Liver (tissue), 9 donors: ENCODE data around the gene ELK3. TPM values are rescaled to one million over a fixed set of nuclear protein-coding genes. Genes with fewer than 3 reads are reported as not detected.

Experiments used
- DNase-seq: peaks from one replicate; pipeline ENCODE4 v3.0.0-alpha.2; 2017; ENCODE audit warnings: low spot score
- H3K27ac ChIP-seq, 2 donors: one replicate each; pipeline ENCODE4 v1.7.0; 2013; ENCODE audit warnings: inconsistent platforms in 2 of 2, low read length in 2 of 2, control low read depth in 1 of 2, low read depth in 1 of 2, mild to moderate bottlenecking in 1 of 2
- H3K27me3 ChIP-seq, 4 donors: one replicate each; pipeline versions ENCODE4 v1.6.1 to v1.7.0; 2013; ENCODE audit warnings: low read length in 3 of 4, inconsistent platforms in 1 of 4, mild to moderate bottlenecking in 1 of 4, moderate library complexity in 1 of 4; ENCODE audit not compliant: control insufficient read depth in 4 of 4, insufficient read depth in 4 of 4
- H3K36me3 ChIP-seq, 4 donors: one replicate each; pipeline versions ENCODE4 v1.6.1 to v1.7.0; 2013; ENCODE audit warnings: low read length in 3 of 4, mild to moderate bottlenecking in 3 of 4, low read depth in 1 of 4, moderate library complexity in 1 of 4; ENCODE audit not compliant: control insufficient read depth in 4 of 4, insufficient read depth in 3 of 4
- H3K4me1 ChIP-seq, 4 donors: one replicate each; pipeline versions ENCODE4 v1.6.1 to v1.7.0; 2013; ENCODE audit warnings: low read length in 3 of 4, mild to moderate bottlenecking in 3 of 4, moderate library complexity in 1 of 4; ENCODE audit not compliant: control insufficient read depth in 4 of 4, insufficient read depth in 4 of 4
- H3K4me3 ChIP-seq, 3 donors: one replicate each; pipeline versions ENCODE4 v1.6.1 to v1.7.0; 2013; ENCODE audit warnings: low read length in 3 of 3, control low read depth in 1 of 3, low read depth in 1 of 3, mild to moderate bottlenecking in 1 of 3
- H3K9ac ChIP-seq, 2 donors: one replicate each; pipeline ENCODE4 v1.7.0; 2013; ENCODE audit warnings: low read length in 2 of 2, mild to moderate bottlenecking in 2 of 2, moderate library complexity in 2 of 2, control low read depth in 1 of 2, low read depth in 1 of 2
- H3K9me3 ChIP-seq, 4 donors: one replicate each; pipeline versions ENCODE4 v1.6.1 to v1.7.0; 2013; ENCODE audit warnings: low read length in 3 of 4; ENCODE audit not compliant: control insufficient read depth in 4 of 4
- EGR1 ChIP-seq, 2 donors: IDR thresholded peaks; 2 replicates each; pipeline ENCODE4 v1.6.1; 2016 to 2018; ENCODE audit warnings: antibody characterized with exemption in 2 of 2, low read depth in 2 of 2
- FOXA1 ChIP-seq: IDR thresholded peaks from 2 replicates; pipeline ENCODE4 v1.6.1; 2016; ENCODE audit warnings: antibody characterized with exemption
- HNF4A ChIP-seq, 2 donors: conservative IDR thresholded peaks; 2 replicates each; pipeline ENCODE4 v1.6.1; 2016; ENCODE audit warnings: antibody characterized with exemption in 2 of 2, mild to moderate bottlenecking in 2 of 2
- NR2F2 ChIP-seq: IDR thresholded peaks from 2 replicates; pipeline ENCODE4 v1.6.1; 2016; ENCODE audit warnings: antibody characterized with exemption
- RAD21 ChIP-seq, 2 donors: IDR thresholded peaks; 2 replicates each; pipeline ENCODE4 v1.6.1; 2016; ENCODE audit warnings: antibody characterized with exemption in 2 of 2, mild to moderate bottlenecking in 2 of 2
- RXRA ChIP-seq, 2 donors: IDR thresholded peaks; 2 replicates each; pipeline ENCODE4 v1.6.1; 2017 to 2018; ENCODE audit warnings: antibody characterized with exemption in 2 of 2, mild to moderate bottlenecking in 1 of 2
- TAF1 ChIP-seq: conservative IDR thresholded peaks from 2 replicates; pipeline ENCODE4 v1.6.1; 2016; ENCODE audit warnings: antibody characterized with exemption, mild to moderate bottlenecking
- YY1 ChIP-seq: IDR thresholded peaks from 2 replicates; pipeline ENCODE4 v1.6.1; 2016; ENCODE audit warnings: antibody characterized with exemption, mild to moderate bottlenecking
- ZBTB33 ChIP-seq: IDR thresholded peaks from 2 replicates; pipeline ENCODE4 v1.6.1; 2016; ENCODE audit warnings: antibody characterized with exemption
- WGBS: extraction: QIAGEN DNeasy Blood & Tissue Kit; methylation state at CpG from one replicate; pipeline ENCODE4 v1.1.7; 2013; 5-methylcytosine and 5-hydroxymethylcytosine counted together
- polyA plus RNA-seq, 2 donors: library from polyadenylated mRNA; stranded (reverse) in 1 of 2; unstranded in 1 of 2; fragments of 200-250 nt in 1 of 2; fragments of >200 nt in 1 of 2; fragmentation: Nextera tagmentation in 1 of 2; extraction: Ambion mirVana in 1 of 2; gene quantifications; one replicate each; pipeline versions ENCODE4 v1.2.1 to v1.2.3, GENCODE V29; 2013 to 2015
- total RNA-seq, 2 donors: library from RNA; depleted of rRNA; stranded (reverse); fragments of >200 nt; gene quantifications; one replicate each; pipeline ENCODE4 v1.2.3, GENCODE V29; 2014
- TF ChIP-seq, protein P1 (sequence below): IDR thresholded peaks from 2 replicates; pipeline ENCODE4 v1.6.1; 2016; ENCODE audit warnings: antibody characterized with exemption, mild to moderate bottlenecking
- TF ChIP-seq, protein P2 (sequence below): IDR thresholded peaks from 2 replicates; pipeline ENCODE4 v1.6.1; 2016; ENCODE audit warnings: antibody characterized with exemption
- donor health status: healthy.
- donor health status: healthy.
- donor health status: healthy.
- donor health status: healthy.
- donor health status: healthy.

The ELK3 gene
- total and polyA plus RNA-seq, 4 donors: 3.7 to 5.2 (median 4.5) TPM

- TF ChIP-seq YY1 (no peak), NR2F2 (no peak), RXRA (IDR thresholded peaks at IDR 0.05) (no peak), FOXA1 (no peak), EGR1 (IDR thresholded peaks at IDR 0.05; ENCODE audit: low read depth in 2 of 2) (no peak), ZBTB33 (no peak), TAF1 (no peak), RAD21 (IDR thresholded peaks at IDR 0.05) (no peak)
- TF ChIP-seq, protein P1, sequence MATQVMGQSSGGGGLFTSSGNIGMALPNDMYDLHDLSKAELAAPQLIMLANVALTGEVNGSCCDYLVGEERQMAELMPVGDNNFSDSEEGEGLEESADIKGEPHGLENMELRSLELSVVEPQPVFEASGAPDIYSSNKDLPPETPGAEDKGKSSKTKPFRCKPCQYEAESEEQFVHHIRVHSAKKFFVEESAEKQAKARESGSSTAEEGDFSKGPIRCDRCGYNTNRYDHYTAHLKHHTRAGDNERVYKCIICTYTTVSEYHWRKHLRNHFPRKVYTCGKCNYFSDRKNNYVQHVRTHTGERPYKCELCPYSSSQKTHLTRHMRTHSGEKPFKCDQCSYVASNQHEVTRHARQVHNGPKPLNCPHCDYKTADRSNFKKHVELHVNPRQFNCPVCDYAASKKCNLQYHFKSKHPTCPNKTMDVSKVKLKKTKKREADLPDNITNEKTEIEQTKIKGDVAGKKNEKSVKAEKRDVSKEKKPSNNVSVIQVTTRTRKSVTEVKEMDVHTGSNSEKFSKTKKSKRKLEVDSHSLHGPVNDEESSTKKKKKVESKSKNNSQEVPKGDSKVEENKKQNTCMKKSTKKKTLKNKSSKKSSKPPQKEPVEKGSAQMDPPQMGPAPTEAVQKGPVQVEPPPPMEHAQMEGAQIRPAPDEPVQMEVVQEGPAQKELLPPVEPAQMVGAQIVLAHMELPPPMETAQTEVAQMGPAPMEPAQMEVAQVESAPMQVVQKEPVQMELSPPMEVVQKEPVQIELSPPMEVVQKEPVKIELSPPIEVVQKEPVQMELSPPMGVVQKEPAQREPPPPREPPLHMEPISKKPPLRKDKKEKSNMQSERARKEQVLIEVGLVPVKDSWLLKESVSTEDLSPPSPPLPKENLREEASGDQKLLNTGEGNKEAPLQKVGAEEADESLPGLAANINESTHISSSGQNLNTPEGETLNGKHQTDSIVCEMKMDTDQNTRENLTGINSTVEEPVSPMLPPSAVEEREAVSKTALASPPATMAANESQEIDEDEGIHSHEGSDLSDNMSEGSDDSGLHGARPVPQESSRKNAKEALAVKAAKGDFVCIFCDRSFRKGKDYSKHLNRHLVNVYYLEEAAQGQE: no peak
- TF ChIP-seq, protein P2, sequence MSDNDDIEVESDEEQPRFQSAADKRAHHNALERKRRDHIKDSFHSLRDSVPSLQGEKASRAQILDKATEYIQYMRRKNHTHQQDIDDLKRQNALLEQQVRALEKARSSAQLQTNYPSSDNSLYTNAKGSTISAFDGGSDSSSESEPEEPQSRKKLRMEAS: no peak
- peaks cover 1 to 9% (median 4%) of the 10 kb centered on the region in 4 donors for H3K4me1 ChIP-seq
- H3K27me3 ChIP-seq: no peaks in the 10 kb centered on the region
- no peaks in the 10 kb centered on the region for H3K36me3 ChIP-seq
- WGBS: 65% methylated on average over 5 of the region's 5 CpGs
- no peak overlapping the region for H3K4me3 ChIP-seq
- no peak overlapping the region for H3K9ac ChIP-seq
- H3K27ac ChIP-seq: peak overlapping the region in 1 of 2 donors; percentile 28
- DNase-seq: no peak
- H3K9me3 ChIP-seq: no peaks in the 10 kb centered on the region
Measured at GRCh38 chr12:96235484-96235826, 41.3 kb downstream of the ELK3 start.

DNA sequence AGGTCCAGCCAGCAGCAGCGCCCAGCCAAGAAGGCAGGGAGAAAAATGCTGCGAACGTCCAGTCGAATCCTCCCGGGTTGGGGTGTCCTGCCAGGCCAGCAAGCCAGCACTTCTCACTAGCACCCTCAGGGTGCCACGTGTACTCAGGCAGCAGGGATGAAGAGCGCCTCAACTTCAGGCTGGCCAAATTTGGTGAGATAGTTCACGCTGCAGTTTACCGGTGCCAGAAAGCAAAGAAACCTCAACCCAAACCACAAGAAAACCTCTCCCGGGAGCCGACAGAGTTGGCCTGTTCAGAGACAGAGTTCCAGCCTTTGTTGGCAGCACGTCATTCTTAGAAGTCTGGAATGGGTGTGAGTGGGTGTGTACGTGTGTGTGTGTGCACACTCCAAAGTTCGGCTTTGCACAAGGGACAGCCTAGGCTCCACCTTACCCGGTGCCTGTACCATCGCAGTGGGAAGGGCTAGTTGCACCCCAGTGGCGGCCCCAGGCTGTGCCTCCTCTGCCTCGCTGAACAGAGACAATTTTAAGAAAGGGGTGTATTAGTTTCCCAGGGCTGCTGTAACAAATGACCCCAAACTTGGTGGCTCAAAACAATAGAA, 42.1 kb downstream of the ELK3 start:
- no peak overlapping the region for H3K27ac ChIP-seq
- H3K36me3 ChIP-seq: no peaks in the 10 kb centered on the region
- H3K27me3 ChIP-seq: no peaks in the 10 kb centered on the region
- H3K4me3 ChIP-seq: no peak overlapping the region
- DNase-seq: no peak
- no peak overlapping the region for H3K9ac ChIP-seq
- H3K4me1 ChIP-seq: peaks cover 1 to 9% (median 4%) of the 10 kb centered on the region in 4 donors
- TF ChIP-seq HNF4A (conservative IDR thresholded peaks at IDR 0.05): peak in 1 of 2 donors; percentile 28
- no peak for TF ChIP-seq EGR1 (IDR thresholded peaks at IDR 0.05; ENCODE audit: low read depth in 2 of 2)
- WGBS: 69% methylated on average over 18 of the region's 18 CpGs
- H3K9me3 ChIP-seq: no peaks in the 10 kb centered on the region

DNA sequence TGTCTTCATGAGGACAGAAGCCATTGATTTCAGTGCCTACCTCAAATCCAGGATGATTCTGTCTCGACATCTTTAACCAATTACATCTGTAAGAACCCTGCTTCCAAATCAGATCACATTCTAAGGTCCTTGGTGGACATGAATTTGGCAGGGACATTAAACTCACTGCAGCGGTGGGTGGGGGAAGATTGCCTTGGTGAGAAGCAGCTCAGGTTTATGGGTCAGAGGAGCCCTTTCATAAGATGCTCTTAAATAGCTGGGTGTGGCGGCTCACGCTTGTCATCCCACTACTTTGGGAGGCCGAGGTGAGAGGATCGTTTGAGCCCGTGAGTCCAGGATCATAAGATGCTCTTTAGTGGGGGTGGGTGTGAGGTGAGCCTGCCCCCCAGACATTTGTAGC, 42.9 kb downstream of the ELK3 start:
- Histone ChIP-seq H3K9me3 (no peaks in the 10 kb centered on the region), H3K4me1 (peaks cover 1 to 9% (median 4%) of the 10 kb centered on the region in 4 donors), H3K27me3 (no peaks in the 10 kb centered on the region), H3K36me3 (no peaks in the 10 kb centered on the region), H3K9ac (no peak overlapping the region), H3K27ac (no peak overlapping the region), H3K4me3 (no peak overlapping the region)
- DNase-seq: no peak
- 92% methylated on average over 7 of the region's 7 CpGs for WGBS
- no peak for TF ChIP-seq TAF1
